LNCaP clone FGC (cell line): Measurements from ENCODE around the gene SWAP70.

ENCODE experiments used
- DNase-seq: peaks from one replicate; pipeline ENCODE4 v3.0.0-alpha.2; 2011; ENCODE audit warnings: low read depth
- H3K4me3 ChIP-seq: 2 replicates; pipeline ENCODE4 v1.5.1; 2011; ENCODE audit warnings: mild to moderate bottlenecking, low read depth, low read length, control low read depth
- TF ChIP-seq, protein P1 (sequence below): IDR thresholded peaks from 2 replicates; pipeline ENCODE4 v1.5.1; 2012; ENCODE audit warnings: mild to moderate bottlenecking; ENCODE audit not compliant: control insufficient read depth, insufficient read depth; ENCODE audit errors: extremely low read depth

Gene SWAP70

DNA sequence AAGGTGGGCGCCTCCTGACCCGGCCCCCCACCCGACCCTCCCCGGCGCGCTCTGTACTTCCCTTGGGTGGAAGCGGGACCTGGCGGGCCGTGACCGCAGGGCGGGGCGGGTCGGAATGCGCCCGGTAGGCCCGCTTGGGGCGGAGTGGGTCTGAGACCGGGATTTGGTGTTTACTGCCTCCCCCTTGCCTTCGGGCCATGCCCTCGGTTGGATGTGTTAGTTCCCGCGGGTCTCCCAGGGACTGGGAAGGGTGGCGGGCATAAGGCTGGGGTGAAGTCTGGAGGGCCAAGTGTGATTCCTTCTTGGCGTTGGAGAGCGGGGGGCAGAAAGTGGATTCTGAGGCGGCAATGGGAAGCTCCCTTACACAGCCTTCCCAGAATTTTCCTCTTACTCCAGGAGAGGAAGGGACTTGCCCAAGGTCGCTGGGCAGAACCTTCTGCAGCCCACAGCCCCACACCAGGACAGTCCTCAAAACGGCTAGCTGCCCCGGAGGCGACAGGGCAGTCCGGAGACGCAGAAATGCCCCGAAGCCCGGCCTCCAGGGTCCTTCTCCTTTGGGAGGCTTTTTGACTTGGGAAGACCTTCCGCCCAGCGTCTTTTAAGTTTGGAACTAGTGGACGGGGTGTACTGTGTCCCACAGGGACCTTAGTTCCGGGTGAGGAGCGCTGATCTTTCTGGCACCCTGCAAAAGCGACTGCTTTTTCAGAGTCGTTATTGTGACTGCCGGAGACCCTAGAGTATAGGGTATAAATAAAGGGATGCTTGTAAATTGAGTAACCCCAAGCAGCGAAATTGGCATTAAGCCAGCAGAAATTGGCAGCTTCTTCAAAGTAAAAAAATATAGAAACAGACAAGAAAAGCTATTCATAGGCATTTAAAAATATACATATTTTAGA, 647 bp downstream of the SWAP70 start:
- TF ChIP-seq, protein P1, sequence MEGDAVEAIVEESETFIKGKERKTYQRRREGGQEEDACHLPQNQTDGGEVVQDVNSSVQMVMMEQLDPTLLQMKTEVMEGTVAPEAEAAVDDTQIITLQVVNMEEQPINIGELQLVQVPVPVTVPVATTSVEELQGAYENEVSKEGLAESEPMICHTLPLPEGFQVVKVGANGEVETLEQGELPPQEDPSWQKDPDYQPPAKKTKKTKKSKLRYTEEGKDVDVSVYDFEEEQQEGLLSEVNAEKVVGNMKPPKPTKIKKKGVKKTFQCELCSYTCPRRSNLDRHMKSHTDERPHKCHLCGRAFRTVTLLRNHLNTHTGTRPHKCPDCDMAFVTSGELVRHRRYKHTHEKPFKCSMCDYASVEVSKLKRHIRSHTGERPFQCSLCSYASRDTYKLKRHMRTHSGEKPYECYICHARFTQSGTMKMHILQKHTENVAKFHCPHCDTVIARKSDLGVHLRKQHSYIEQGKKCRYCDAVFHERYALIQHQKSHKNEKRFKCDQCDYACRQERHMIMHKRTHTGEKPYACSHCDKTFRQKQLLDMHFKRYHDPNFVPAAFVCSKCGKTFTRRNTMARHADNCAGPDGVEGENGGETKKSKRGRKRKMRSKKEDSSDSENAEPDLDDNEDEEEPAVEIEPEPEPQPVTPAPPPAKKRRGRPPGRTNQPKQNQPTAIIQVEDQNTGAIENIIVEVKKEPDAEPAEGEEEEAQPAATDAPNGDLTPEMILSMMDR, result no peak
- H3K4me3 ChIP-seq, result peak overlapping the region; percentile 62
- DNase-seq, result no peak

GRCh38 chr11:9665749-9666148, 1.9 kb downstream of the SWAP70 start:
- TF ChIP-seq, protein P1, result no peak
- no peak overlapping the region for H3K4me3 ChIP-seq

GRCh38 chr11:9669954-9670353, 6.1 kb downstream of the SWAP70 start:
- TF ChIP-seq, protein P1, result no peak
- no peak for DNase-seq
- no peak overlapping the region for H3K4me3 ChIP-seq

More at GRCh38 chr11:9665749-9666148, 1.9 kb downstream of the SWAP70 start:
- no peak for DNase-seq

GRCh38 chr11:9672288-9672916, 8.5 kb downstream of the SWAP70 start:
- TF ChIP-seq, protein P1, result no peak
- no peak for DNase-seq
- no peak overlapping the region for H3K4me3 ChIP-seq

DNA sequence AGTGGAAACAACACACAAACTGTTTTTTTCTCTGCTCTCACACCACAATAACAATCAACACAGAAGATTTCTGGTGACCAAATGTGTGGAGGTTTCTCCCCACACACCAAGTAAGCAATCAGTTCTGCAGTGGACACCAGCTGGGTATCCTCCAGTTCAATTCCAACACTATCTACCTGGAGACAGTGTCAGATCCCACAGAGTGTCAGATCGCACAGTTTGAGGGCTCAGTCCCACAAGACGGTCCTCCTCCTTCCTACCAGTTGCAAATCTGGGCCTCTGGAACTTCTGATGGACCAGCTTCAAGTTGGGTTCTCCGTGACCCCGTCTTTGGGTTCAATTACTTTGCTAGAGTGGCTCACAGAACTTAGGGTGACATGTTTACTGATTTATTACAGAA, 9.0 kb downstream of the SWAP70 start:
- TF ChIP-seq, protein P1, result no peak
- H3K4me3 ChIP-seq, result no peak overlapping the region

DNA sequence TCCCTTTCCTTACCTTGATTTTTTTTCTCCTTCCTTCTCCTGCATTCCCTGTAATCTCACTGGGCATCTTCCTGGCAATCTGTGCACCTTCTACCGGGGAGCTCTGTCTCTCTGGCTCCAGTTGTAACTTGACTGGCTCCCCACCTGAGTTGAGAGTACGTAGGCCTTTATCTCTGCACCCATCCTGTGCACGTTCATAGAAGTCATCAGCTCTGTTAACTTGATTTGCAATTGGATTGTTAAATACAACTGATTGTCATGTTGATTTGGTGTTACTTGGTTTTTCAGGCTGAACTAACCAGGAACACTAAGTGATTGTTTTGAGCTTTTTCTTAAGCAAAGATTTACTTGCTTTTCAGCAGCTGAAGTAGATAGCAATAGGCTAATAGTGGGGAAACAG, 11.8 kb downstream of the SWAP70 start:
- TF ChIP-seq, protein P1, result no peak
- no peak for DNase-seq
- no peak overlapping the region for H3K4me3 ChIP-seq

More for the DNA sequence above, 9.0 kb downstream of the SWAP70 start:
- no peak for DNase-seq
